ENCODE data around the gene FICD.

DNA sequence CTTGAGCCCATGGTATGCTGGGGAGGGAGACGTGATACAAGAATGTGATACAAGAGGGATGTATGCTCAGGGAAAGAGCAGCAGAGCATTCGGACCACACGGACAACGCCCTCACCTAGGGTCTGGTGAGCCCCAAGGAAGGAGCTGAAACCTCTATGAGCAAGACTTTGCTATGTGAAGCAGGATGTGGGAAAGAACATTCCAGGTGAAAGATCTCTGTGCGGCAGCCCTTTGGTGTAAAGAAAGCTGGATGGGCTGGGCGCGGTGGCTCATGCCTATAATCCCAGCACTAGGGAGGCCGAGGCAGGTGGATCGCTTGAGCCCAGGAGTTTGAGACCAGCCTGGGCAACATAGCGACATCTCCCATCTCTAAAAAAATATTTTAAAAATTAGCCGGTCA is 16.9 kb upstream of the FICD start:
- TF ChIP-seq, protein P1, sequence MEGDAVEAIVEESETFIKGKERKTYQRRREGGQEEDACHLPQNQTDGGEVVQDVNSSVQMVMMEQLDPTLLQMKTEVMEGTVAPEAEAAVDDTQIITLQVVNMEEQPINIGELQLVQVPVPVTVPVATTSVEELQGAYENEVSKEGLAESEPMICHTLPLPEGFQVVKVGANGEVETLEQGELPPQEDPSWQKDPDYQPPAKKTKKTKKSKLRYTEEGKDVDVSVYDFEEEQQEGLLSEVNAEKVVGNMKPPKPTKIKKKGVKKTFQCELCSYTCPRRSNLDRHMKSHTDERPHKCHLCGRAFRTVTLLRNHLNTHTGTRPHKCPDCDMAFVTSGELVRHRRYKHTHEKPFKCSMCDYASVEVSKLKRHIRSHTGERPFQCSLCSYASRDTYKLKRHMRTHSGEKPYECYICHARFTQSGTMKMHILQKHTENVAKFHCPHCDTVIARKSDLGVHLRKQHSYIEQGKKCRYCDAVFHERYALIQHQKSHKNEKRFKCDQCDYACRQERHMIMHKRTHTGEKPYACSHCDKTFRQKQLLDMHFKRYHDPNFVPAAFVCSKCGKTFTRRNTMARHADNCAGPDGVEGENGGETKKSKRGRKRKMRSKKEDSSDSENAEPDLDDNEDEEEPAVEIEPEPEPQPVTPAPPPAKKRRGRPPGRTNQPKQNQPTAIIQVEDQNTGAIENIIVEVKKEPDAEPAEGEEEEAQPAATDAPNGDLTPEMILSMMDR (IDR thresholded peaks at IDR 0.05; ENCODE audit: poor library complexity, severe bottlenecking): no peak
- TF ChIP-seq MXI1 (conservative IDR thresholded peaks at IDR 0.05; ENCODE audit: poor library complexity, severe bottlenecking): no peak
- TF ChIP-seq EZH2 (IDR thresholded peaks at IDR 0.05; ENCODE audit: borderline replicate concordance, insufficient read depth, low read length, poor library complexity, severe bottlenecking): no peak

All from neural cell (in vitro differentiated cells).